Endothelial cell of umbilical vein (primary cell): ENCODE data around the gene BAZ1B. TPM values are rescaled to one million over a fixed set of nuclear protein-coding genes. Genes with fewer than 3 reads are reported as not detected.

Experiments used
- BruUV-seq: library from RNA; stranded (reverse); fragments of 400-500 nt; replicated peaks from 2 replicates; lab custom pipeline; 2021; lab: Mats Ljungman, UMichigan
- CTCF ChIA-PET: fragments of 300-600, 350-600 bp; sonication (Branson Sonifier 250); formaldehyde crosslinking; loops from one replicate; lab custom pipeline; 2021; ENCODE audit warnings: antibody characterized with exemption, inconsistent platforms; lab: Charles Lee
- POLR2A ChIA-PET: fragments of 300-600, 350-600 bp; sonication (Branson Sonifier 250); formaldehyde crosslinking; loops from one replicate; lab custom pipeline; 2021; ENCODE audit warnings: antibody characterized with exemption, inconsistent platforms; lab: Charles Lee
- DNase-seq: peaks from one replicate; pipeline ENCODE4 v3.0.0-alpha.2; 2011; ENCODE audit warnings: low read depth, low spot score
- FAIRE-seq: peaks from 2 replicates; lab custom pipeline; 2011; peaks lifted over from hg19 to GRCh38; lab: Jason Lieb, UNC
- H2AFZ ChIP-seq: 2 replicates; pipeline ENCODE4 v1.6.0; 2012; ENCODE audit warnings: low read depth, low read length, control low read depth, inconsistent platforms
- H3K27ac ChIP-seq: 2 replicates; pipeline ENCODE4 v1.5.1; 2011; ENCODE audit warnings: low read depth, mild to moderate bottlenecking, control low read depth, low read length, moderate library complexity; ENCODE audit not compliant: insufficient read depth
- H3K27me3 ChIP-seq, 2 experiments: 2 replicates each; pipeline versions ENCODE4 v1.6.0 to v1.6.1; 2011; ENCODE audit warnings: low read length in 2 of 2, mixed read lengths in 1 of 2; ENCODE audit not compliant: control insufficient read depth in 2 of 2, insufficient read depth in 2 of 2
- H3K36me3 ChIP-seq, 2 experiments: 2 replicates in 1 of 2; 3 replicates in 1 of 2; pipeline ENCODE4 v1.5.1; 2011; ENCODE audit warnings: low read length in 2 of 2, mild to moderate bottlenecking in 1 of 2, moderate library complexity in 1 of 2; ENCODE audit not compliant: control insufficient read depth in 2 of 2, insufficient read depth in 2 of 2; ENCODE audit errors: extremely low read depth in 1 of 2
- H3K4me1 ChIP-seq: 3 replicates; pipeline ENCODE4 v1.5.1; 2011; ENCODE audit warnings: mild to moderate bottlenecking, low read length; ENCODE audit not compliant: control insufficient read depth, insufficient read depth; ENCODE audit errors: extremely low read depth
- H3K4me2 ChIP-seq: 2 replicates; pipeline ENCODE4 v1.6.1; 2011; ENCODE audit warnings: low read length, control low read depth, mixed read lengths; ENCODE audit not compliant: insufficient read depth
- H3K4me3 ChIP-seq, 3 experiments: fragments of 200-600 bp in 1 of 3; sonication (generic), shearing (Covaris generic) in 1 of 3; replicated peaks in 1 of 3; 2 replicates each; pipeline ENCODE4 v1.5.1; 2011 to 2016; ENCODE audit warnings: control low read depth in 3 of 3, low read length in 3 of 3, mild to moderate bottlenecking in 2 of 3, inconsistent platforms in 1 of 3, low read depth in 1 of 3, moderate library complexity in 1 of 3; ENCODE audit not compliant: insufficient read depth in 1 of 3
- H3K79me2 ChIP-seq: 2 replicates; pipeline ENCODE4 v1.6.0; 2012; ENCODE audit warnings: low read length, inconsistent platforms; ENCODE audit not compliant: control insufficient read depth, insufficient read depth
- H3K9ac ChIP-seq: replicated peaks from 2 replicates; pipeline ENCODE3; 2011; ENCODE audit warnings: low read length, control low read depth; ENCODE audit not compliant: insufficient read depth; ENCODE audit errors: extremely low read depth
- H3K9me1 ChIP-seq: replicated peaks from 3 replicates; pipeline ENCODE4 v1.6.0; 2011; ENCODE audit warnings: mild to moderate bottlenecking, low read length; ENCODE audit not compliant: control insufficient read depth, insufficient read depth; ENCODE audit errors: extremely low read depth
- H3K9me3 ChIP-seq: replicated peaks from 2 replicates; pipeline ENCODE4 v1.5.1; 2012; ENCODE audit warnings: low read length, inconsistent platforms; ENCODE audit not compliant: control insufficient read depth, insufficient read depth
- H4K20me1 ChIP-seq: replicated peaks from 2 replicates; pipeline ENCODE3; 2011; ENCODE audit warnings: mild to moderate bottlenecking, low read length; ENCODE audit not compliant: control insufficient read depth, insufficient read depth; ENCODE audit errors: extremely low read depth
- EZH2 ChIP-seq: IDR thresholded peaks from 2 replicates; pipeline ENCODE4 v1.6.1; 2012; ENCODE audit warnings: borderline replicate concordance, low read depth, mild to moderate bottlenecking, moderate library complexity, low read length, inconsistent platforms; ENCODE audit not compliant: severe bottlenecking
- FOS ChIP-seq: IDR thresholded peaks from 2 replicates; pipeline ENCODE4 v1.6.1; 2011; ENCODE audit warnings: mild to moderate bottlenecking, low read length, moderate library complexity, borderline replicate concordance; ENCODE audit not compliant: insufficient read depth
- GATA2 ChIP-seq: IDR thresholded peaks from 2 replicates; pipeline ENCODE4 v1.7.0; 2011; ENCODE audit warnings: low read depth, mild to moderate bottlenecking, moderate library complexity, mixed read lengths, low read length; ENCODE audit not compliant: insufficient read length, insufficient read depth
- JUN ChIP-seq: IDR thresholded peaks from 2 replicates; pipeline ENCODE4 v1.6.1; 2011; ENCODE audit warnings: borderline replicate concordance, low read depth; ENCODE audit not compliant: insufficient read length, insufficient read depth
- MYC ChIP-seq: IDR thresholded peaks from one replicate; pipeline ENCODE4 v1.6.1; 2011; ENCODE audit warnings: mild to moderate bottlenecking, low read depth, low read length
- POLR2A ChIP-seq: IDR thresholded peaks from 2 replicates; pipeline ENCODE4 v1.6.1; 2012; ENCODE audit warnings: low read depth, mild to moderate bottlenecking, control low read depth, low read length
- POLR2AphosphoS5 ChIP-seq: IDR thresholded peaks from 2 replicates; pipeline ENCODE4 v1.6.1; 2012; ENCODE audit warnings: low read depth, mild to moderate bottlenecking, control low read depth, low read length, moderate library complexity; ENCODE audit not compliant: insufficient read depth
- dilution Hi-C: fragments of 300-500 bp; cut with MboI; formaldehyde crosslinking; loops from one replicate; pipeline ENCODE4 v1.15.0; 2019; ENCODE audit warnings: low sequenced_read_pairs; ENCODE audit not compliant: extremely low pct_ligation_motif_present
- intact Hi-C: fragments of 100-400 bp; cut with micrococcal nuclease; formaldehyde crosslinking; loops from one replicate; pipeline ENCODE4 v1.10.0; 2022
- polyA plus RNA-seq, 4 experiments: library from polyadenylated mRNA; depleted of rRNA in 3 of 4; stranded (reverse) in 3 of 4; unstranded in 1 of 4; fragments of >200 nt; gene quantifications; 2 replicates each; pipeline versions ENCODE4 v1.2.1 to v1.2.3, GENCODE V29; 2011 to 2012; ENCODE audit warnings: missing spikeins in 1 of 4
- total RNA-seq: library from RNA; stranded (reverse); gene quantifications from 2 replicates; pipeline ENCODE4 v1.2.3, GENCODE V29; 2021
- TF ChIP-seq, protein P1 (sequence below): IDR thresholded peaks from 2 replicates; pipeline ENCODE4 v1.6.1; 2011; ENCODE audit not compliant: insufficient read depth, insufficient read length
- TF ChIP-seq, protein P2 (sequence below), 2 donors: IDR thresholded peaks; 1 replicate in 1 of 2; 2 replicates in 1 of 2; pipeline ENCODE4 v1.5.1; 2011; ENCODE audit warnings: low read length in 2 of 2, mild to moderate bottlenecking in 2 of 2, moderate library complexity in 2 of 2, control low read depth in 1 of 2, inconsistent platforms in 1 of 2, low read depth in 1 of 2; ENCODE audit not compliant: insufficient read depth in 1 of 2; ENCODE audit errors: extremely low read depth in 1 of 2

BAZ1B gene
- total and polyA plus RNA-seq, 2 donors (not counting 3 experiments of a cell fraction or from before 2014, with no cell fraction given), result 16.2 to 74.7 TPM

DNA sequence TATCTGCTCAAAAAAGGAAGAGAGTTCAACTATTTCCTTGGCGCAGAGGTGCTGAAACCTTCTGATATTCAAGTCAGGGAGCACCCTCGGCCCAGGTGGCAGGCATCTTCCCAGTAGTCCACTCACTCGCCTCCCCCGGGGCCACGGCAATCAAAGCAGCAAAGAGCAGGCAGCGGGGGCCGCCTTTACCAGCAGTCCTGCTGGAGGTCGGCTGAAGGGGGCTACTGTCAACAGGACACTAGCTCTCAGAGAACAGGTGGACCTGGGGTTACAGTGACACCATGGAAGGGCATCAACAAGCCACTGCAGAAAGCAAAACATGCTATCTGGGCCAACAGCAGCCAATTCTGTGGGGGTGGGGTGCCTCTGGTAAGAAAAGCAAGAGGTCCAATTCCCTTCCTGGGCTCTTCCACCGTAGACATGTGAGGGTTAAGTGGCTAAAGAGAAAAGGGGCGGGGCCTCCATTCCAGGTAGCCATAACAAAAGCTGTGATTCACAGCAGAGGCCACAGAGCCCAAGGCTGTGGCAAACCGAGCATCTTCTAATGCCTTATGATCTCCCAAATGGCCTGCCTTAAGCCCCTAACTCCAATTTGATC, 79.1 kb downstream of the BAZ1B start:
- no peaks in the 10 kb centered on the region for H3K9me1 ChIP-seq
- DNase-seq (no peak), FAIRE-seq (no peak)
- H3K4me1 ChIP-seq, result no peaks in the 10 kb centered on the region
- BruUV-seq, result no TSS peak
- peaks cover 3% of the 10 kb centered on the region for H4K20me1 ChIP-seq
- no peak overlapping the region for H3K4me3 ChIP-seq
- ChIA-PET POLR2A (no interaction called here), CTCF (interaction anchor here (0.8 kb wide), 1 partner anchor 9 kb away, joined by 3 read pairs; no protein-coding TSS in a partner anchor)
- dilution Hi-C loops, result no loop called here
- H2AFZ ChIP-seq, result no peak overlapping the region
- no peak for TF ChIP-seq POLR2AphosphoS5
- TF ChIP-seq FOS, result no peak
- TF ChIP-seq JUN, result no peak
- TF ChIP-seq EZH2, result no peak
- no peak for TF ChIP-seq POLR2A
- TF ChIP-seq, protein P1, sequence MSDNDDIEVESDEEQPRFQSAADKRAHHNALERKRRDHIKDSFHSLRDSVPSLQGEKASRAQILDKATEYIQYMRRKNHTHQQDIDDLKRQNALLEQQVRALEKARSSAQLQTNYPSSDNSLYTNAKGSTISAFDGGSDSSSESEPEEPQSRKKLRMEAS, result no peak
- TF ChIP-seq MYC, result no peak
- TF ChIP-seq, protein P2, sequence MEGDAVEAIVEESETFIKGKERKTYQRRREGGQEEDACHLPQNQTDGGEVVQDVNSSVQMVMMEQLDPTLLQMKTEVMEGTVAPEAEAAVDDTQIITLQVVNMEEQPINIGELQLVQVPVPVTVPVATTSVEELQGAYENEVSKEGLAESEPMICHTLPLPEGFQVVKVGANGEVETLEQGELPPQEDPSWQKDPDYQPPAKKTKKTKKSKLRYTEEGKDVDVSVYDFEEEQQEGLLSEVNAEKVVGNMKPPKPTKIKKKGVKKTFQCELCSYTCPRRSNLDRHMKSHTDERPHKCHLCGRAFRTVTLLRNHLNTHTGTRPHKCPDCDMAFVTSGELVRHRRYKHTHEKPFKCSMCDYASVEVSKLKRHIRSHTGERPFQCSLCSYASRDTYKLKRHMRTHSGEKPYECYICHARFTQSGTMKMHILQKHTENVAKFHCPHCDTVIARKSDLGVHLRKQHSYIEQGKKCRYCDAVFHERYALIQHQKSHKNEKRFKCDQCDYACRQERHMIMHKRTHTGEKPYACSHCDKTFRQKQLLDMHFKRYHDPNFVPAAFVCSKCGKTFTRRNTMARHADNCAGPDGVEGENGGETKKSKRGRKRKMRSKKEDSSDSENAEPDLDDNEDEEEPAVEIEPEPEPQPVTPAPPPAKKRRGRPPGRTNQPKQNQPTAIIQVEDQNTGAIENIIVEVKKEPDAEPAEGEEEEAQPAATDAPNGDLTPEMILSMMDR (IDR thresholded peaks at IDR 0.05; ENCODE audit: extremely low read depth in 1 of 2, insufficient read depth in 1 of 2, low read depth in 1 of 2, low read length in 2 of 2), result no peak
- TF ChIP-seq GATA2, result no peak
- H3K27ac ChIP-seq, result no peak overlapping the region
- no peaks in the 10 kb centered on the region for H3K27me3 ChIP-seq
- peaks cover 45 to 53% of the 10 kb centered on the region in 2 experiments for H3K36me3 ChIP-seq
- no peaks in the 10 kb centered on the region for H3K9me3 ChIP-seq
- H3K79me2 ChIP-seq, result peaks cover 2% of the 10 kb centered on the region
- intact Hi-C loops, result no loop called here
- H3K4me2 ChIP-seq, result no peak overlapping the region
- no peak overlapping the region for H3K9ac ChIP-seq
